Spleen (tissue), 11 donors: ENCODE measurements around the gene CETP. TPM values are rescaled to one million over a fixed set of nuclear protein-coding genes. Genes with fewer than 3 reads are reported as not detected.
"Not testable (repeated sequence)": the region's sequence is repeated elsewhere in the genome, so short reads cannot be mapped to it uniquely, and the experiment has no call there.

Source experiments
- DNase-seq: peaks from one replicate; pipeline ENCODE4 v3.0.0-alpha.2; 2020
- H3K27ac ChIP-seq, 8 donors: fragments of 200-600 bp; sonication (generic) in 7 of 8; 1 replicate in 4 of 8; 2 replicates in 4 of 8; pipeline versions ENCODE4 v1.5.0 to v1.8.0; 2016 to 2021; ENCODE audit warnings: inconsistent platforms in 4 of 8, mild to moderate bottlenecking in 4 of 8, moderate library complexity in 1 of 8
- H3K27me3 ChIP-seq, 7 donors: fragments of 200-600 bp; sonication (generic) in 6 of 7; replicated peaks in 1 of 7; 1 replicate in 4 of 7; 2 replicates in 3 of 7; pipeline versions ENCODE4 v1.5.0 to v1.8.0; 2016 to 2021; ENCODE audit warnings: inconsistent platforms in 3 of 7, mild to moderate bottlenecking in 1 of 7
- H3K36me3 ChIP-seq, 6 donors: fragments of 200-600 bp; sonication (generic) in 5 of 6; 1 replicate in 4 of 6; 2 replicates in 2 of 6; pipeline versions ENCODE4 v1.5.0 to v1.8.0; 2016 to 2021; ENCODE audit warnings: inconsistent platforms in 2 of 6
- H3K4me1 ChIP-seq, 6 donors: fragments of 200-600 bp; sonication (generic) in 5 of 6; 1 replicate in 3 of 6; 2 replicates in 3 of 6; pipeline versions ENCODE4 v1.5.0 to v1.8.0; 2016 to 2021; ENCODE audit warnings: inconsistent platforms in 3 of 6
- H3K4me3 ChIP-seq, 8 donors: fragments of 200-600 bp; sonication (generic) in 7 of 8; 1 replicate in 4 of 8; 2 replicates in 4 of 8; pipeline versions ENCODE4 v1.5.0 to v1.8.0; 2016 to 2021; ENCODE audit warnings: inconsistent platforms in 4 of 8, mild to moderate bottlenecking in 4 of 8, moderate library complexity in 2 of 8
- H3K9me3 ChIP-seq, 8 donors: fragments of 200-600 bp; sonication (generic) in 7 of 8; 1 replicate in 4 of 8; 2 replicates in 4 of 8; pipeline versions ENCODE4 v1.5.0 to v1.8.0; 2016 to 2021; ENCODE audit warnings: inconsistent platforms in 4 of 8
- POLR2A ChIP-seq, 3 donors: fragments of 450-650 bp; IDR thresholded peaks; one replicate each; pipeline ENCODE4 v1.5.1; 2017; ENCODE audit warnings: antibody characterized with exemption in 3 of 3, mild to moderate bottlenecking in 1 of 3
- POLR2AphosphoS5 ChIP-seq, 3 donors: sonication (generic); formaldehyde crosslinking; IDR thresholded peaks; one replicate each; pipeline ENCODE4 v1.5.1; 2017; ENCODE audit warnings: antibody characterized with exemption in 3 of 3
- WGBS, 5 donors: extraction: QIAGEN DNeasy Blood & Tissue Kit in 3 of 5; methylation state at CpG; one replicate each; pipeline versions ENCODE4 v1.1.5 to v1.1.7; 2013 to 2018; 5-methylcytosine and 5-hydroxymethylcytosine counted together
- intact Hi-C: fragments of 100-400 bp; cut with DNase I; formaldehyde crosslinking; loops from one replicate; pipeline ENCODE4 v1.15.0; 2023; ENCODE audit warnings: low total_unique reads
- polyA plus RNA-seq, 3 donors: library from polyadenylated mRNA; stranded (reverse); fragments of 200-250 nt; gene quantifications; one replicate each; pipeline ENCODE4 v1.2.1, GENCODE V29; 2013
- total RNA-seq, 7 donors: library from RNA; depleted of rRNA in 3 of 7; stranded (reverse); fragments of >200 nt in 3 of 7; fragmentation: NEBNext Ultra II Directional in 4 of 7; extraction: Animal tissue kit (Norgen Biotek cat#: 25700) in 4 of 7; gene quantifications; one replicate each; pipeline versions ENCODE4 v1.1.0 to v1.2.1, GENCODE V29; 2016 to 2021
- TF ChIP-seq, protein P1 (sequence below), 11 experiments: fragments of 200-600 bp in 7 of 11; fragments of 450-650 bp in 4 of 11; sonication (generic) in 4 of 11; IDR thresholded peaks in 8 of 11; conservative IDR thresholded peaks in 3 of 11; 1 replicate in 7 of 11; 2 replicates in 4 of 11; pipeline versions ENCODE4 v1.4.0 to v1.8.0; 2016 to 2021; ENCODE audit warnings: antibody characterized with exemption in 11 of 11, inconsistent platforms in 4 of 11, mild to moderate bottlenecking in 1 of 11
- donor health status: healthy with polysubstance abuse.
- donor health status: DM: no; HTN: no; CAD: no; lungs with moderate emphysema.
- donor health status: DM: no; HTN: no; CAD: no.
- donor health status: Bipolar disorder and iron deficiency.
- donor health status: healthy.
- donor health status: DM: no; HTN: no; CAD: no.
- donor health status: DM: yes; HTN: yes; CAD: no.

The CETP gene
- total and polyA plus RNA-seq, 10 donors, result 7.6 to 73.8 (median 32.0) TPM

DNA sequence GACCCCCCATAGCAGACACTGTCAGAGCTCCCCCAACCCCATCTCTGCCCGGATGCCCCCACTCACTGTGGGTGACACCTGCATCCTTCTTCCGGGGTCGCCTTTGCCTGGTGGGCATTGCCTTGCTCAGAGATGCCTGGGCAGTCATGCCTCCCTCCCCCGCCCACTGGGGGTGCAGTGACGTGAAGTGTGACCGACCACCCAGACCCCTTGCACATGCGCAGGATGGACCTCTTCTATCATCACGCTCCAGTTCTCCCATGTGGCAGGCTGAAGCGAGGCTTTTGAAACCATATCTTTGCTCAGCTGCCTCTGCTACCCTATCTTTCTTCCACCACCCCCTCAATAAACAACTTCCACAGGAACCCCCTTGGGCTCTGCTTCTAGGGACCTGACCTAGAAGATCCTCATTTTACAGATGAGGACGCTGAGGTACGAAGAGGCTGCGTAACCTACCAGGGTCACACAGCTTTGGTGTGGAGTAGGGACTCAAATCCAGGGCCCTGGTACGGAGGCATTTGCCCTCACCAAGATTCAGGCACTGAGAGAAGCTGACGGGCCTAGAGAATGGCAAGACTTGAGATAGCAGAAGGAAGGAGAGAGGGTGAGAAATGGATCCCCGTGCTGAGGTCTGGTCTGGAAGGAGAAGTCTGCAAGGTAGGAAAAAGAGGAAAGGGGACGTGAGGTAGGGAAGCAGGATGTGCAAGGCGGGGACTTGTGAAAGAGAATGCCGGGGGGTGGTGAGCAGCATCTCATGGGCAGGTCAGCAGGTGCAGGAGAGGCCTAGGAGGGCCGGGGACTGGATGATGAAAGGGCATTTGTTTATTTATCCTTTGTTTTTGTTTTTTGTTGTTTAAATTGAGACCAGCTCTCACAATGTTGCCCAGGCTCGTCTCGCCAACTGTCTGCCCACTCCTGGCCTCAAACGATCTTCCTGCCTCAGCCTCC, 42.0 kb downstream of the CETP start:
- no peaks in the 10 kb centered on the region for H3K9me3 ChIP-seq
- 60 to 66% (median 63%) methylated on average over 22 of the region's 22 CpGs for WGBS, 5 donors
- H3K27ac ChIP-seq, result peak overlapping the region; percentile 6 to 86 (median 71)
- H3K4me3 ChIP-seq, result peak overlapping the region in 1 of 8 donors; percentile 31
- H3K36me3 ChIP-seq, result peaks cover 0 to 72% (median 4%) of the 10 kb centered on the region in 6 donors
- peak; percentile 81 for DNase-seq
- no peaks in the 10 kb centered on the region for H3K27me3 ChIP-seq
- peak; percentile 8 to 51 (median 37) for TF ChIP-seq POLR2AphosphoS5 (IDR thresholded peaks at IDR 0.05)
- TF ChIP-seq, protein P1, sequence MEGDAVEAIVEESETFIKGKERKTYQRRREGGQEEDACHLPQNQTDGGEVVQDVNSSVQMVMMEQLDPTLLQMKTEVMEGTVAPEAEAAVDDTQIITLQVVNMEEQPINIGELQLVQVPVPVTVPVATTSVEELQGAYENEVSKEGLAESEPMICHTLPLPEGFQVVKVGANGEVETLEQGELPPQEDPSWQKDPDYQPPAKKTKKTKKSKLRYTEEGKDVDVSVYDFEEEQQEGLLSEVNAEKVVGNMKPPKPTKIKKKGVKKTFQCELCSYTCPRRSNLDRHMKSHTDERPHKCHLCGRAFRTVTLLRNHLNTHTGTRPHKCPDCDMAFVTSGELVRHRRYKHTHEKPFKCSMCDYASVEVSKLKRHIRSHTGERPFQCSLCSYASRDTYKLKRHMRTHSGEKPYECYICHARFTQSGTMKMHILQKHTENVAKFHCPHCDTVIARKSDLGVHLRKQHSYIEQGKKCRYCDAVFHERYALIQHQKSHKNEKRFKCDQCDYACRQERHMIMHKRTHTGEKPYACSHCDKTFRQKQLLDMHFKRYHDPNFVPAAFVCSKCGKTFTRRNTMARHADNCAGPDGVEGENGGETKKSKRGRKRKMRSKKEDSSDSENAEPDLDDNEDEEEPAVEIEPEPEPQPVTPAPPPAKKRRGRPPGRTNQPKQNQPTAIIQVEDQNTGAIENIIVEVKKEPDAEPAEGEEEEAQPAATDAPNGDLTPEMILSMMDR (IDR thresholded peaks at IDR 0.05 in 8 of 11, conservative IDR thresholded peaks at IDR 0.05 in 3 of 11), result no peak
- peaks cover 57 to 99% (median 84%) of the 10 kb centered on the region in 6 donors for H3K4me1 ChIP-seq
- intact Hi-C loops, result no loop called here

DNA sequence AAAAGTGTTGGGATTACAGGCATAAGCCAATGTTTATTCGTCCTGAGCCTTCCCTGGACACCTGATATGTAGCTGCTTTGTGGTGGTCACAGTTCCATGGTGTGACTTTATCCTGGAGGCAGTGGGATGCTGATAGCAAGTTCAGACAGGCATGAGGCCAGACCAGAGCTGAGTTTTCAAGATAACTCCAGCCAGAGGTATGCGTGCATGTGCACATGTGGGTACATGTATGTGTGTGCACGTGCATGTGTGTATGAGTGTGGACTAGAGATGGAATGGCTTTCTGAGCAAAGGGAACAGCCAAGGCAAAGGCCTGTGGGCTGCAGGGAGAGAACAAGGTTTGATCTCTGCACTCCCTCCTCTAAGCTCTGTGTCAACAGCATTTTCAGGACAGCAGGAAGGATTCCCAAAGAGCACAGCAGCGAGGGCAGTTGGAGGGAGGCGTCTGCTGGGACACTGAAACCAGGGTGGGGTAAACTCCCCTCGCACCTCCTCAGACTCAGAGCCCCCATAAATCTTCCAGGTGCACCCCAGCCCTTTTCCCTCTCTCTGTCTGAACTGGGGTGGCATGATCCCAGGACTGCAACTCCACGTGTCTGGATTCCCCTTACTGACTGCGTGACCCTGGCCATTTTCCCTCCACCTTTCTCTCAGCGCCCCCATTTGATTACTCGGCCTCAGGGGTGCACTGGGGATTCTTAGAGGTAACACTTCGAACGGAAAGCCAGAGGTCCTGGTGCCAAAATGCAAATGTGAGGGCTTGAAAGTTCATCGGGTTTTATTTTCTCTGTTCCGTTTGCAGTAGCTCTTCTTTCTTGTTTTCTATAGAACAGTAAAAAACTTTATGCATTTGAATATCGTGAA, 42.9 kb downstream of the CETP start:
- H3K9me3 ChIP-seq, result no peaks in the 10 kb centered on the region
- H3K36me3 ChIP-seq, result peaks cover 0 to 69% (median 4%) of the 10 kb centered on the region in 6 donors
- intact Hi-C loops, result no loop called here
- H3K4me1 ChIP-seq, result peaks cover 50 to 99% (median 80%) of the 10 kb centered on the region in 6 donors
- peak overlapping the region in 1 of 8 donors; percentile 31 for H3K4me3 ChIP-seq
- no peak for DNase-seq
- WGBS, 5 donors, result 68 to 79% (median 78%) methylated on average over 15 of the region's 15 CpGs
- H3K27me3 ChIP-seq, result no peaks in the 10 kb centered on the region
- peak overlapping the region; percentile 6 to 86 (median 71) for H3K27ac ChIP-seq
- TF ChIP-seq POLR2AphosphoS5 (IDR thresholded peaks at IDR 0.05) (no peak), POLR2A (IDR thresholded peaks at IDR 0.05) (no peak)
- TF ChIP-seq, protein P1 (IDR thresholded peaks at IDR 0.05 in 8 of 11, conservative IDR thresholded peaks at IDR 0.05 in 3 of 11), result no peak

DNA sequence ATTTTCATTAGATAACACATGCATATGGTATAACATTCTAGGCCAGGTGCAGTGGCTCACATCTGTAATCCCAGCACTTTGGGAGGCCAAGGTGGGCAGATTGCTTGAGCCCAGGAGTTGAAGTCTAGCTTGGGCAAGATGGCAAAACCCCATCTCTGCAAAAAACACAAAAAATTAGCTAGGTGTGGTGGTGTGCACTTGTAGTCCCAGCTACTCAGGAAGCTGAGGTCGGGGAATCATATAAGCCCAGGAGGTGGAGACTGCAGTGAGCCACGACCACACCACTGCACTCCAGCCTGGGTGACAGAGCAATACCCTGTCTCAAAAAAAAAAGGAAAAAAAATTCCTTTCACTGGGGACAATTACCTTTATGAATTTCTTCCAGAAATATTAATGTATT, 43.8 kb downstream of the CETP start:
- H3K27ac ChIP-seq, result peak overlapping the region in 5 of 8 donors; percentile 39 to 86 (median 72)
- H3K9me3 ChIP-seq, H3K27me3 ChIP-seq, DNase-seq, intact Hi-C loops: not testable (repeated sequence)
- peaks cover 44 to 99% (median 80%) of the 10 kb centered on the region in 6 donors for H3K4me1 ChIP-seq
- WGBS, 5 donors, result 36 to 58% (median 43%) methylated on average over 2 of the region's 2 CpGs
- peak overlapping the region in 1 of 8 donors; percentile 31 for H3K4me3 ChIP-seq
- peaks cover 0 to 69% (median 4%) of the 10 kb centered on the region in 6 donors for H3K36me3 ChIP-seq

DNA sequence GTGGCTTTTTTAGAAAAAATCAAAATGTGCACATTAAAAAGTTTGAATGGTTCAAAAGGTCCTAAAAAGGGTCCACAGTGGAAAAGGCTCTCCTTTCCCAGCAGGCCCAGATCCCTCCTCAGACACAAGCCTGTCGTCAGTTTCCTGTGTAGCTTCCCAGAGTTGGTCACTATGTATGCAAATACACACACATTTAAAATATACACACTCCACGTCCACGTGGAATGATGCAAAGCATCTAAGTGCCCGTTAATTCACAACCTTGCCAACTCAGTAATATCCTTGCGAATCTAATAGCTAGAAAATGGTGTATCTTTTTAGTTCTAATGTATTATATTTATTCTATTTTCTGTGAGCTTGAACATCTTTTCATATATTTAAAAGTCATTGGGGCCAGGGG, 45.3 kb downstream of the CETP start:
- Histone ChIP-seq H3K27me3 (no peaks in the 10 kb centered on the region), H3K9me3 (no peaks in the 10 kb centered on the region), H3K36me3 (peaks cover 0 to 74% (median 4%) of the 10 kb centered on the region in 6 donors), H3K4me1 (peaks cover 41 to 99% (median 80%) of the 10 kb centered on the region in 6 donors), H3K4me3 (no peak overlapping the region), H3K27ac (peak overlapping the region in 6 of 8 donors; percentile 10 to 86 (median 44))
- intact Hi-C loops, result no loop called here
- WGBS, 5 donors, result 54 to 68% (median 63%) methylated on average over 5 of the region's 5 CpGs
- TF ChIP-seq POLR2AphosphoS5 (IDR thresholded peaks at IDR 0.05) (no peak), POLR2A (IDR thresholded peaks at IDR 0.05) (no peak)
- TF ChIP-seq, protein P1 (IDR thresholded peaks at IDR 0.05 in 8 of 11, conservative IDR thresholded peaks at IDR 0.05 in 3 of 11), result no peak
- DNase-seq, result no peak
